NB4 (cell line): ENCODE results near the gene AFF1.

ENCODE experiments used
- CTCF ChIP-seq: IDR thresholded peaks from one replicate; pipeline ENCODE4 v1.5.1; 2012; ENCODE audit warnings: low read depth, low read length
- MAX ChIP-seq: IDR thresholded peaks from 2 replicates; pipeline ENCODE4 v1.6.1; 2011; ENCODE audit warnings: low read depth, low read length
- POLR2A ChIP-seq: IDR thresholded peaks from 2 replicates; pipeline ENCODE4 v1.6.1; 2011; ENCODE audit warnings: mild to moderate bottlenecking; ENCODE audit not compliant: insufficient read length; ENCODE audit errors: extremely low read depth

- no peak for TF ChIP-seq CTCF
- TF ChIP-seq POLR2A = no peak
- no peak for TF ChIP-seq MAX
These were observed 552 bp upstream of the AFF1 start for GRCh38 chr4:86934147-86934770.
